Ovary (tissue), 9 donors: Measurements from ENCODE around the gene TLE5. TPM values are rescaled to one million over a fixed set of nuclear protein-coding genes. Genes with fewer than 3 reads are reported as not detected.

ENCODE experiments used
- DNase-seq, 5 donors: peaks; one replicate each; pipeline ENCODE4 v3.0.0-alpha.2; 2019 to 2020
- H3K27ac ChIP-seq, 2 donors: fragments of 200-600 bp; one replicate each; pipeline versions ENCODE4 v1.5.1 to v1.8.0; 2019 to 2022
- H3K27me3 ChIP-seq: fragments of 200-600 bp; one replicate; pipeline ENCODE4 v1.8.0; 2022
- H3K36me3 ChIP-seq: fragments of 200-600 bp; sonication (generic); one replicate; pipeline ENCODE4 v1.5.1; 2019
- H3K4me1 ChIP-seq: one replicate; pipeline ENCODE4 v1.8.1; 2013; ENCODE audit warnings: mild to moderate bottlenecking, moderate library complexity; ENCODE audit not compliant: insufficient read depth
- H3K4me3 ChIP-seq: fragments of 200-600 bp; sonication (generic); one replicate; pipeline ENCODE4 v1.5.1; 2017
- H3K9me3 ChIP-seq, 2 donors: fragments of 200-600 bp in 1 of 2; sonication (generic) in 1 of 2; one replicate each; pipeline versions ENCODE4 v1.5.1 to v1.8.1; 2013 to 2019; ENCODE audit warnings: mild to moderate bottlenecking in 1 of 2, moderate library complexity in 1 of 2
- EP300 ChIP-seq: sonication (generic); formaldehyde crosslinking; IDR thresholded peaks from one replicate; pipeline ENCODE4 v1.6.1; 2017; ENCODE audit warnings: antibody characterized with exemption
- POLR2A ChIP-seq: fragments of 450-650 bp; IDR thresholded peaks from one replicate; pipeline ENCODE4 v1.6.1; 2017; ENCODE audit warnings: antibody characterized with exemption, mild to moderate bottlenecking, moderate library complexity
- WGBS, 3 donors: extraction: QIAGEN DNeasy Blood & Tissue Kit in 1 of 3; methylation state at CpG; one replicate each; pipeline versions ENCODE4 v1.1.5 to v1.1.7; 2013 to 2017; 5-methylcytosine and 5-hydroxymethylcytosine counted together
- intact Hi-C, 4 donors: fragments of 100-400 bp; cut with DNase I; formaldehyde crosslinking; loops; one replicate each; pipeline versions ENCODE4 v1.11.0 to v1.15.1; 2022 to 2023
- polyA plus RNA-seq, 2 donors: library from polyadenylated mRNA; stranded (reverse); fragments of 200-250 nt in 1 of 2; fragments of 350-450 nt in 1 of 2; fragmentation: Illumina TruSeq in 1 of 2; extraction: RNeasy Lipid Tissue Mini Kit (QIAGEN cat#74804) in 1 of 2; gene quantifications; one replicate each; pipeline ENCODE4 v1.2.3, GENCODE V29; 2013 to 2014
- total RNA-seq, 7 donors: library from RNA; depleted of rRNA in 2 of 7; stranded (reverse); fragments of >200 nt in 2 of 7; fragmentation: NEBNext Ultra II Directional in 3 of 7; extraction: Animal tissue kit (Norgen Biotek cat#: 25700) in 3 of 7; gene quantifications; one replicate each; pipeline versions ENCODE4 v1.1.0 to v1.2.4, GENCODE V29; 2016 to 2023
- TF ChIP-seq, protein P1 (sequence below), 3 donors: fragments of 450-650 bp in 2 of 3; fragments of 200-600 bp in 1 of 3; IDR thresholded peaks; one replicate each; pipeline versions ENCODE4 v1.5.1 to v1.8.0; 2016 to 2022; ENCODE audit warnings: antibody characterized with exemption in 3 of 3, mild to moderate bottlenecking in 1 of 3
- donor health status: DM: no; HTN: no; CAD: no; lungs with moderate emphysema.
- donor health status: DM: no; HTN: no; CAD: no.
- donor health status: Bipolar disorder and iron deficiency.
- donor health status: DM: yes; HTN: yes; CAD: no.
- donor health status: DM: no; HTN: no; CAD: no.
- donor health status: DM: yes; HTN: yes; CAD: no.

TLE5 gene
- total and polyA plus RNA-seq, 9 donors = 241 to 670 (median 503) TPM

DNA sequence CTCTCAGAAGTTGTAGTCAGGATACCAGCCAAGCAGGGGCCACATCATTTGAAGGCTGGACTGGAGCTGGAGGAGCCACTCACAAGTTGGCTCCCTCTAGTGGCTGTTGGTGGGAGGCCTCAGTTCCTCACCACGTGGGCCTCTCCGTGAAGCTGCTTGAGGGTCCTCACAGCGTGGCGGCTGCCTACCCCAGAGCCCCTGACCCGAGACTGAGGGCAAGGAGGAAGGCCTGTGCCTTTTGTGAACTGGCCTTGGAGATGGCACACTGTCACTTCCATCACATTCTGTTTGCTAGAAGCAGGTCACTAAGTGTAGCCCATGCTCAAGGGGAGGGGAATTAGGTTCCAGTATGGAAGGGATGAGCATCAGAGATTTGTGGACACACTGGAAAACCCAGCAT is 46.5 kb upstream of the TLE5 start:
- H3K36me3 ChIP-seq = no peaks in the 10 kb centered on the region
- H3K9me3 ChIP-seq = no peaks in the 10 kb centered on the region
- WGBS, 3 donors = 56 to 61% (median 58%) methylated on average over 5 of the region's 5 CpGs
- no peak overlapping the region for H3K4me3 ChIP-seq
- no peaks in the 10 kb centered on the region for H3K27me3 ChIP-seq
- H3K4me1 ChIP-seq = peaks cover 9% of the 10 kb centered on the region
- peak in 3 of 5 donors; percentile 60 to 69 (median 63) for DNase-seq
- H3K27ac ChIP-seq = no peak overlapping the region
- no peak for TF ChIP-seq POLR2A
- TF ChIP-seq, protein P1, sequence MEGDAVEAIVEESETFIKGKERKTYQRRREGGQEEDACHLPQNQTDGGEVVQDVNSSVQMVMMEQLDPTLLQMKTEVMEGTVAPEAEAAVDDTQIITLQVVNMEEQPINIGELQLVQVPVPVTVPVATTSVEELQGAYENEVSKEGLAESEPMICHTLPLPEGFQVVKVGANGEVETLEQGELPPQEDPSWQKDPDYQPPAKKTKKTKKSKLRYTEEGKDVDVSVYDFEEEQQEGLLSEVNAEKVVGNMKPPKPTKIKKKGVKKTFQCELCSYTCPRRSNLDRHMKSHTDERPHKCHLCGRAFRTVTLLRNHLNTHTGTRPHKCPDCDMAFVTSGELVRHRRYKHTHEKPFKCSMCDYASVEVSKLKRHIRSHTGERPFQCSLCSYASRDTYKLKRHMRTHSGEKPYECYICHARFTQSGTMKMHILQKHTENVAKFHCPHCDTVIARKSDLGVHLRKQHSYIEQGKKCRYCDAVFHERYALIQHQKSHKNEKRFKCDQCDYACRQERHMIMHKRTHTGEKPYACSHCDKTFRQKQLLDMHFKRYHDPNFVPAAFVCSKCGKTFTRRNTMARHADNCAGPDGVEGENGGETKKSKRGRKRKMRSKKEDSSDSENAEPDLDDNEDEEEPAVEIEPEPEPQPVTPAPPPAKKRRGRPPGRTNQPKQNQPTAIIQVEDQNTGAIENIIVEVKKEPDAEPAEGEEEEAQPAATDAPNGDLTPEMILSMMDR (IDR thresholded peaks at IDR 0.05) = peak; percentile 38 to 46 (median 40)
- intact Hi-C loops = loop anchor here in 1 of 4 donors (10.0 kb wide), 1 partner anchor 154 kb away; no protein-coding TSS in a partner anchor

DNA sequence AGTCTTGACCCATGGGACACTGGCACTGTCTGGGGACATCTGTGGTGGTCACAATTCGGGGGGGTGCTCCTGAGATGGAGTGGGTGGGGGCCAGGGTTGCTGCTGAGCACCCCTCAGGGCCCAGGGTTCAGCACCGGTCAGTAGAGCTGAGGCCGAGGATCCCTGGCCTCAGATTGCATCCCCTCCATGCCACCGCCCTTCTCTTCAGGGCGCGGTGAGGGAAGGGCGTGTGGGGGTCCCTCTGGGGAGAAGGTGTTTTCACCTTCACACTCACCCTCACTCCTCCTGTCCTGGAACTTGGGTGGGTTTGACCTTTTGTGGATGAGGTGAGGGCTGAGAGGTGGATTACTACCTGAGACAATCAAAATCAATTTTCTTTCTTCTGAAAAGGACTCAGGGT is 45.4 kb upstream of the TLE5 start:
- H3K4me3 ChIP-seq = no peak overlapping the region
- peaks cover 10% of the 10 kb centered on the region for H3K4me1 ChIP-seq
- TF ChIP-seq EP300 = no peak
- TF ChIP-seq POLR2A = no peak
- TF ChIP-seq, protein P1 (IDR thresholded peaks at IDR 0.05) = no peak
- WGBS, 3 donors = 93 to 94% (median 93%) methylated on average over 7 of the region's 7 CpGs
- no peak overlapping the region for H3K27ac ChIP-seq
- H3K27me3 ChIP-seq = no peaks in the 10 kb centered on the region
- H3K36me3 ChIP-seq = no peaks in the 10 kb centered on the region
- intact Hi-C loops = loop anchor here in 1 of 4 donors (10.0 kb wide), 1 partner anchor 153 kb away; no protein-coding TSS in a partner anchor
- no peak for DNase-seq
- H3K9me3 ChIP-seq = no peaks in the 10 kb centered on the region

DNA sequence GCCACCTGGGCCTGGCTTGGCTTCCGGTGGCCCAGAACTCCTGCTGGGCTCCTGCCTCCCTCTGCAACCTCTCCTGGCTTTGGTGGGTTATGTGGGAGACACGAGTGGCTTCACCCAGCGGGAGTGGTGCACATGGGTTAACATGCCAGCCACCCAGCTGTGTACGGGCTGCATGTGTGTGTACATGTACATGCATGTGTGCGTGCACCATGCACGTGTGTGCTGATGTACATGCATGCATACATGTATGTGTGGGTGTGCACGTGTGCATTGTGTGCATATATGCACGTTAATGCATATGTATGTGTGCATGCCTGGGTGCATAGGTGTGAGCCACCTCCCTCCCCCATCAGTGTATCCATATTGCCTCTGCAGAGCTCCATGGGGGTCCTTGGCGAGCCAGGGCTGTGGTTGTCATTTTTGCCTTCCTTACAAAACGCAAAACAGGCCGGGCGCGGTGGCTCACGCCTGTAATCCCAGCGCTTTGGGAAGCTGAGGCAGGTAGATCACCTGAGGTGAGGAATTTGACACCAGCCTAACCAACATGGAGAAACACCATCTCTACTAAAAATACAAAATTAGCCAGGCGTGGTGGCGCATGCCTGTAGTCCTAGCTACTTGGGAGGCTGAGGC is 44.3 kb upstream of the TLE5 start:
- peak in 1 of 5 donors; percentile 31 for DNase-seq
- H3K36me3 ChIP-seq = no peaks in the 10 kb centered on the region
- no peaks in the 10 kb centered on the region for H3K27me3 ChIP-seq
- intact Hi-C loops = loop anchor here in 1 of 4 donors (10.0 kb wide), 1 partner anchor 152 kb away; no protein-coding TSS in a partner anchor
- TF ChIP-seq POLR2A (no peak), EP300 (no peak)
- TF ChIP-seq, protein P1 (IDR thresholded peaks at IDR 0.05) = no peak
- H3K4me1 ChIP-seq = peaks cover 12% of the 10 kb centered on the region
- no peak overlapping the region for H3K27ac ChIP-seq
- WGBS, 3 donors = 91 to 92% (median 91%) methylated on average over 17 of the region's 17 CpGs
- no peak overlapping the region for H3K4me3 ChIP-seq
- H3K9me3 ChIP-seq = no peaks in the 10 kb centered on the region

DNA sequence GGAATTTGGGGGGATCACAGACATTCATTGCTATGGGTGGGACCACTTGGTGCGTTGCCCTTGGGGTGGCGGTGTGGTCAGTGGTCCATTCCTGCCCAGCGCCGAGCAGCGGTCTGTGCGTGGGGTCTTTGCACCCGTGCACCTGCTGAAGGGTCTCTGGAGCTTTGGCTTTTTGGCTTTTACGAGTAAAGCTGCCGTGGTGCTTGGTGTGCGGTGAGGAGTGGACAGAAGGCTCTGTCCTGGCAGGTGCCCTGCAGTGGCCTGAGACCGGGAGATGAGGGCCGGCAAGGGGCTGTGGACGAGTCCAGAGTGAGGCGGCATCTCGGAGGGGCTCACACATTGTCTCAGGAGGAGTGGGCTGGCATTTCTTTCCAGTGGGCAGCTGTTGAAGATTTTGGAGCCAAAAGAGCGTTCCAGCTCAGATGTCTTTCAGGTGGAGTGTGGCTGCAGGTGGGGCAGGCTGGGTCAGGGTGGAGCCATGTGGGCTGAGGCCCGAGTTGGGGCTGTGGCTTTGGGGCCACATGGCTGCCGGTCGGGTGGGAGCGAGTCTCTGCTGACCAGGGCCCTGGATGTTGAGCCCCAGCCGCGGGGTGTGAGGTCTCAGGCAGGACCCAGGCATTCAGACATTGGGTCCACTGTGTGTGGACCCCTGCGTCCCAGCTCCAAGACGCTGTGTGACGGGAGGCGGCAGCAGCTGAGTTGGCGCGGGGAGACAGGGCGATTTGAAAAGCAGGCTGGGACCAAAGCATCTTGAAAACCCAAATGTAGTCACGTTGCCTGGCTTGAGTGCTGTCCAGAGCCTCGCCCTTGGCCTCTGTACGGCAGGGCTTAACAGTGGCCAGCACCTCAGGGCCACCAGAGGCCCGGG is 43.6 kb upstream of the TLE5 start:
- Histone ChIP-seq H3K27me3 (no peaks in the 10 kb centered on the region), H3K9me3 (no peaks in the 10 kb centered on the region), H3K4me1 (peaks cover 12% of the 10 kb centered on the region), H3K27ac (no peak overlapping the region), H3K4me3 (no peak overlapping the region), H3K36me3 (no peaks in the 10 kb centered on the region)
- TF ChIP-seq, protein P1 (IDR thresholded peaks at IDR 0.05) = no peak
- TF ChIP-seq POLR2A (no peak), EP300 (no peak)
- DNase-seq = peak in 1 of 5 donors; percentile 26
- intact Hi-C loops = loop anchor here in 1 of 4 donors (10.0 kb wide), 1 partner anchor 151 kb away; no protein-coding TSS in a partner anchor
- 83 to 86% (median 85%) methylated on average over 31 to 33 of the region's 33 CpGs for WGBS, 3 donors
